GM18508 (cell line): ENCODE data around the gene TMEM37.

Experiments used
- ATAC-seq: cut with Tn5 transposase; IDR thresholded peaks from one replicate; pipeline ENCODE4 v1.9.1; 2021; ENCODE audit warnings: moderate number of reproducible peaks; ENCODE audit not compliant: insufficient read depth, unreplicated experiment

TMEM37 gene

GRCh38 chr2:119448427-119449141, 16.9 kb downstream of the TMEM37 start:
- no peak for ATAC-seq

DNA sequence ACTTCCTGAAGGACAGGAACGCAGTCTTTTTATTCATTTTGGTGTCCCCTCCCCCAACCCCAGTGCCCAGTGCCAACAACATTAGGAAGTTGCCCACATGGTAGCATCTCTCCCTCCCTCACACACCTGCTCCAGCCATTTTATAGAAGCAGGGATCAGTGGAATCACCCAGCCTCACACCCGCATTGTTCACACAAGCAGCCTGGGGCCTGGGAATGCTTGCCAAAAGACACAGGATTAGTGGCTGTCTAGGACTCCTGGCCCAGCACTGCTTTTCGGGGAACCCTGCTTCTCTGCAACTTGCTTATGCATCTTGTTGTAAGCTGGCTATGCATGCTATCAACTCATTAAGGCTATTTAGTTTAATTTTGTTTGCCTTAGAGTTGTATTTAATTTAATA, 17.9 kb downstream of the TMEM37 start:
- ATAC-seq: no peak

DNA sequence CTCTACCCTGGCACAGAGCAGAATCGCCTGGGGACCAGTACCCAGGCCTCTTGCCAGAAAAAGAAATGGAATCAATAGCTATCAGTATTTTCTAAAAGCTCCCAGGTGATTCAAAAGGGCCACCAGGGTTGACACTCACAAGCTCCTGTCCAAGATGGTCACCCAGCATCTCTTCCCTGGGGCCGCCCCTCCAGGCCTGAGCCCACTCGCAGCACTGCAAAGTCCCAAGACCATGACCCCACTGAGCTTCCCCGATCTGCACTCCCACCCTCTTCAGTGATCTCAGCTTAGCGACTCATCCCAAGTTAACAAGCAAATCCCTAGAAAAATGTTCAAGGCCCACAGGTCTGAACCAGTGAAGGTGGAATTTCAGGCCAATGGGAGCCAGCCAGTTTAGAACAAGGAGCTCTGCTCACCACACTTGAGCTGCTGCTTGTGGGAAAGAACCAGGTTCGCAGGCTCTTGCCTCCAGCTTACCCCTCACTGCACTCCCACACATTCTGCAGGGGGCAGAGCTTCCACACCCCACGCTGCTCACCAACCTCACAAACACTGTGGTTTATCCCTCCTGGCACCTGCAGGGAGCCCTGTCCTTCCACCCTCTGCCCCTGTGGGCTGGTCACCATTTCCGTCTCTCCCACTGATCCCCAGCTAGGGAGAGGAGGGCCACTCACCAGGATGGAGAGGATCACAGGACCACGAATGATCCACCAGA, 19.8 kb downstream of the TMEM37 start:
- no peak for ATAC-seq

DNA sequence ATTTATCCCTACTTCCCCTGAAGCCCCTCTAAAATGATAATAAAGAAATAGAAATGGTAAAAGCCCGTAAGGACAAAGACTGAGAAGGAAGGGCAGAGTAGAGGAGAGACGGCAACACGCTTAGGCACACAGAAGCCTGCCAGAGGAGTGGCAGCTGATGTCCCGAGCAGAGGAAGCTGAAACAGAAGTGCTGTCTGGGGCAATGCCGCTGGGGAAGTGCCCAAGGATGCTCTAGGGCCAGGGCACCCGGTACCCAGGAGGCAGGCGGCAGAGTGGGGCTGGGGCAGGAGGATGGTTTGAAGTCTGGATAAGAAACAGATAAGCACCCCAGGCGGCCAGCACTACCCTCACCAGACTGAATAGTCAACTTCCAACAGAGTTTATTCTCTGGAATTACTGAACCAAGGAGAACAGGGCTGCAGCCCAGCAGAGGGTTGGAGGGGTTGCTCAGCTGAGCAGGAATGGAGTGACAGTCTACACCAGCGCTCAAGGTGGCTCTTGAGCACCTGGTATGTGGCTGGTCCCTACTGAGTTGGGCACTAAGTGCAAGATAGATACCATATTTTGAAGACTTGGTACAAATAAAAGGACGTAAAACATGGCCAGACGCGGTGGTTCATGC, 22.4 kb downstream of the TMEM37 start:
- ATAC-seq: no peak

GRCh38 chr2:119455066-119455718, 23.5 kb downstream of the TMEM37 start:
- no peak for ATAC-seq

DNA sequence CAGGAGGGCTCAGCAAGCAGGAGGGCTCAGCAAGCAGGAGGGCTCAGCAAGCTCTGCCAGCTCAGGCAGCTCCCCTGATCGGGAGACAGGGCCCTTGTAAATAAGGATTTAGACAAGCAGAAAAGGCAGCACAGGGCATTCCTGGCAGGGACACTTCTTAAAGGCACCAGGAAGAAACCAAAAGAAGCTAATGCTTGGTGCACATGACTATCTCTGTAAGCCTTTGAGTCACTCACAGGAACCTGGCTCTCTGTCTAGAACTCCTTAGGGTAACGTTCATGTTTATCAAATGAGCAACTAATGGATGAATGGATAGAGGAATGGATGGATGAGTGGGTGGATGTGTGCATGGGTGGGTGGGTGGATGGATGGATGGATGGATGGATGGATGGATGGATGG, 28.4 kb downstream of the TMEM37 start:
- no peak for ATAC-seq

GRCh38 chr2:119461811-119462210, 30.2 kb downstream of the TMEM37 start:
- no peak for ATAC-seq

- no peak for ATAC-seq
Observed at GRCh38 chr2:119462574-119462973, 30.9 kb downstream of the TMEM37 start.

DNA sequence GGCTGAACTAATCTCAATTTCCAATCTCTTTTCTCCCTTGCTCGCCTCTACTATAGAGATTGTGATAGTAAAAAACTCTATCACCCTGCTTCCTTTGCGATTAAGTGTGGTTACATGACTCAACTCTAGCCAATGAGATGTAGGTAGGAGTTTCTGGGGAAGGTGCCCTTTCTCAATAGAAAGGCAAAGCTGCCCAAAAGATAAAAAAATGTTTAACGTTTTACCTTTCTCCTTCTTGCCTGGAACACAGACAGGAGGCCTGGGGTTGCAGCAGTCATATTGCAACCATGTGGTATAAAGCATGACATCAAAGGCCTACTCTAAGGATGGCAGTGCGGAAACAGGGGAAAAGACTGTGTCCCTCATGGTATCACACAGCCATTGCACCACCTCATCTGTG, 31.5 kb downstream of the TMEM37 start:
- no peak for ATAC-seq

- no peak for ATAC-seq
Observed at GRCh38 chr2:119463990-119464389, 32.3 kb downstream of the TMEM37 start.

DNA sequence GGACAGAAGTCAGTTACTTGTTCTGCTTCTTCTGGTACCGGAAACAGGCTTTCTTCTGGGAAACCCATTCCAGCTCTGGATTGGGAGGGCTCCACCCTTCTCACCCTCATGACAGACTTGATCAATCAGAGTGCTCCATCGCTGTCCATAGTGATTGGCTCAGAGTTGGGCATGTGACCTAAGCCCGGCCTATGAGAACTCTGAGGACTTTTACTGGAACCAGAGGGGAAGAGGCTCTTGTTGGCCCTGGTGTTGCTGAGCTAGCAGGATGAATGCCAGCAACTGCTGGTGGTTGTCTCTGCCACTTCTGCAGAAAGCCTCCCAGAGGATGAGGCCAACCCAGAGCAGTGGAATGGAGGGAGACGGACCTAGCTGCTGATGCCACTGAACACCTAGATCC, 33.3 kb downstream of the TMEM37 start:
- ATAC-seq: no peak

- ATAC-seq: no peak
Observed at GRCh38 chr2:119465687-119466086, 34.0 kb downstream of the TMEM37 start.

DNA sequence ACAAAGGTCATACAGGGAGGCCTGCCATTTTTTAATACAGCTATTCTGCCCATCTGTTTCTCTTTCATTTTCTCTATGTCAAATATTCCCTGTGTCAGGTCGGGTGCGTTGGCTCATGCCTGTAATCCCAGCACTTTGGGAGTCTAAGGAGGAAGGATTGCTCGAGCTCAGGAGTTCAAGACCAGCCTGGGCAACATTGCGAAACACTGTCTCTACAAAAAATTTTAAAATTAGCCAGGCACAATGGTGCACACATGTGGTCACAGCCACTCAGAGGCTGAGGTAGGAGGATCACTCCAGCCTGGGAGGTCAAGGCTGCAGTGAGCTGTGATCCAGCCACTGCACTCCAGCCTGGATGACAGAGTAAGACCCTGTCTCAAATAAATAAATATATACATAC, 34.7 kb downstream of the TMEM37 start:
- ATAC-seq: no peak

DNA sequence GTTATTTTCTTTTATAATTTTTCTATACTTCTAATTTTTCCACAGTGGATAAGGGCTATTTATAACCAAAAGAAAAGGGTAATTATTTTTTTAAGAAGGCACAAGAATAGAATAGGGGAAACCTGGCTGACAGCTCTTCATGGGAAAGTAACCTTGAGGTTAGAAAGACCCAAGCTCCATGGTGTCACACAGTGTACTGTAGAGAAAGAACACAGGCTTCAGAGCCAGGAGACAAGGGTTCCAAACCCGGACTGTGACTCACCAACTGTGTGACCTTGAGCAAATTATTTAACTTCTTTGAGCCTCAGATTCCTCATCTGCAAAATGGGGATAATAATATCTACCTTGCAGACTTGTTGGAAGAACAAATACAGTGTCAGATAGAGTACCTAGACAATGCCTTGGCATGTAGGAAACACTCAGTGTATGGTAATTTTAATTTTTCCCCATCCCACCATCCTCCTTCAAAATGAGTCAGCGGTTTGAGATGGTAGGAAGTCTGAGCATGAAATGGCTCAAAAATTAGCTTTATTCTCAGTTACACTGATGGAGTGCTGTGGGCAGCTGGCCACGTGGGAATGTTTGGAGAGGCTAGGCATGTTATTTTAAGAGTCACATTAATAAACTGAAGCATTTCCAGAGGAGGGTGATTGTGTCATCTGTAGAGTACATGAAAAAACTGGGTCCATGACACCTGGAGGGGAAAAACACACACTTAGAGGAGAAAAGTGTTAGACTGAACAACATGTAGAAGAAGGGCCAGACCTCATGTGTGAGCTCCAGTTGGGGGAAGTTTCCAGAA, 36.7 kb downstream of the TMEM37 start:
- ATAC-seq: no peak

- no peak for ATAC-seq
Observed at GRCh38 chr2:119469131-119469530, 37.5 kb downstream of the TMEM37 start.

GRCh38 chr2:119469661-119470297, 38.1 kb downstream of the TMEM37 start:
- no peak for ATAC-seq

GRCh38 chr2:119472749-119473148, 41.1 kb downstream of the TMEM37 start:
- no peak for ATAC-seq

GRCh38 chr2:119473621-119474370, 42.1 kb downstream of the TMEM37 start:
- no peak for ATAC-seq
